Measurements from ENCODE around the gene CDADC1.

CDADC1 gene

DNA sequence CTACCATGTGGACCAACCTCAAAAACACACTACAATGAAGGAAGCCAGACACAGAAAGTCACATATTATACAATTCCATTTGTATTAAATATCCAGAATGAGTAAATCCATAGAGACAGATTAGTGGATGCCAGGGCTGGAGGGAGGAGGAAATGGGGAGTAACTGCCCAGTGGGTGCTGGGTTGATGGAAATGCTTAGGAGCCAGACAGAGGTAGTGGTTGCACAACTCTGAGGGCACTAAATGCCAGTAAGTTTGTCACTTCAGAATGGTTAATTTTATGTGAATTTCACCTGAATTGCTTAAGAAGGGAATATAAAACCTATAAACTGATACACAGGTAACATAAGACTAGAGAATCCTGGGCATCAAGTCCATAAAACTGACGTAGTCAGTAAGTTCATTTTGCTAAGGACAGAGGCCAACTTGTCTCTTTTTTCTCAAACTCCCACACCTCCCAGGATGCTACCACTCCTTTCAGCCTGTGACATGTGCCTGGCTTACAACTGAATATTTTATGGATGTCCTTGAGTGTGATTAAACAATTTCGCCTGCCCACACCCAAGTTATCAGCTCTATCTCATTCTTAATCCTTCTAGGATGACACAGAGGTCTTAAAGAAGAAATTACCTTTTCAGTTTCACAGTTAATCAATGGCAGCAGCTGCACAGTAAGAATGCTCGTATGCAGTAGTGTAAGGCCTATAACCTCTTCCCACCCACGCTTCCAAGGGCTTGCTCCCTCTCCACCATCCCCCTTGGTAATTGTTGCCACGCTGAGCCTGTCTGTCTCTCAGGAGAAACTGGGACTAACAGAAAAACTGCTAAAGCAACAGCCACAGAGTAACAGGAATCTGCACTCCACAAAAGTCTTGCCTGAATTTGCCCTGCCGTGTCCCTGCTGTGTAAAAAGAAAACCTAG, 33.5 kb upstream of the CDADC1 start:
- TF ChIP-seq, protein P1, sequence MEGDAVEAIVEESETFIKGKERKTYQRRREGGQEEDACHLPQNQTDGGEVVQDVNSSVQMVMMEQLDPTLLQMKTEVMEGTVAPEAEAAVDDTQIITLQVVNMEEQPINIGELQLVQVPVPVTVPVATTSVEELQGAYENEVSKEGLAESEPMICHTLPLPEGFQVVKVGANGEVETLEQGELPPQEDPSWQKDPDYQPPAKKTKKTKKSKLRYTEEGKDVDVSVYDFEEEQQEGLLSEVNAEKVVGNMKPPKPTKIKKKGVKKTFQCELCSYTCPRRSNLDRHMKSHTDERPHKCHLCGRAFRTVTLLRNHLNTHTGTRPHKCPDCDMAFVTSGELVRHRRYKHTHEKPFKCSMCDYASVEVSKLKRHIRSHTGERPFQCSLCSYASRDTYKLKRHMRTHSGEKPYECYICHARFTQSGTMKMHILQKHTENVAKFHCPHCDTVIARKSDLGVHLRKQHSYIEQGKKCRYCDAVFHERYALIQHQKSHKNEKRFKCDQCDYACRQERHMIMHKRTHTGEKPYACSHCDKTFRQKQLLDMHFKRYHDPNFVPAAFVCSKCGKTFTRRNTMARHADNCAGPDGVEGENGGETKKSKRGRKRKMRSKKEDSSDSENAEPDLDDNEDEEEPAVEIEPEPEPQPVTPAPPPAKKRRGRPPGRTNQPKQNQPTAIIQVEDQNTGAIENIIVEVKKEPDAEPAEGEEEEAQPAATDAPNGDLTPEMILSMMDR (IDR thresholded peaks at IDR 0.05; ENCODE audit: low read depth, low read length): no peak
- no peak overlapping the region for H3K4me3 ChIP-seq (ENCODE audit: low read depth, low read length)

DNA sequence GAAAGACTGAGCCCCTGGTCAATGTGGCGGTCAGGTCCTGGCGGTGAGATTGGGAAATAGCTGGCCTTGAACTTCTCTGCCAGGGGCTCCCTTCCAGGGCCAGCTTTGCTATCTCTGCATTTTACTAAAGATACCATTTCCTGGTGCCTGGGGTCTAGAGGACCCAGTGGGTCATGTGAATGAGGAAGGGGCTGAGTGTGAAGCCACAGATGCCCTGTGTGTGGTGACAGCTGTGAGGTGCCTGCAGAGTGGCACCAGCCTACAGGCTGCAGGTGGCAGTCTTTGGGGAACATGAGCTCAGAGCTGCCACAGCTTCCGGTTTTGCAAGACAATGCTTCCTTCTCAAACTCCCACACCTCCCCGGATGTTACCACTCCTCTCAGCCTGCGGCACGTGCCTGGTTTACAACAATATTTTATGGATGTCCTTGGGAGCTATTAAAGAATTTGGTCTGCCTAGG, 32.8 kb upstream of the CDADC1 start:
- TF ChIP-seq, protein P1 (IDR thresholded peaks at IDR 0.05; ENCODE audit: low read depth, low read length): no peak
- no peak overlapping the region for H3K4me3 ChIP-seq (ENCODE audit: low read depth, low read length)

DNA sequence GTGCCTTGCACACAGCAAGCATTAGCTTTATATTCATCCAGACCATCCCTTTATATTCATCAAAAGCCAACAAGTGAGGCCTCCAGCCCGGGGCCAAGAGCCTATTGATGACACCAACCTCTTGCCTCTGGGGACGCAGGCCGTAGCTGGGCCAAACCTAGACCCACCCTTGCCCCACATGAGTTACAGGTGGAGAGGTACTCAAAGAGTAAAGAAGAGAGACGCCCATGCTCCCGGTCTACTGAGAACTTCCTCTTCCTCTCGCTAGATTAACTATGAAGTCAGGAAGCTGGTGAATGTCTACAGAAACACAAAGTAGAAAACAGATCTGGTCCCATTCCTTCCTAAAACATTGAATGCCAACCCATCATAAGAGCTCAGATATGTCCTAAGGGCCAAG, 31.4 kb upstream of the CDADC1 start:
- H3K4me3 ChIP-seq (ENCODE audit: low read depth, low read length): no peak overlapping the region
- TF ChIP-seq, protein P1 (IDR thresholded peaks at IDR 0.05; ENCODE audit: low read depth, low read length): no peak

DNA sequence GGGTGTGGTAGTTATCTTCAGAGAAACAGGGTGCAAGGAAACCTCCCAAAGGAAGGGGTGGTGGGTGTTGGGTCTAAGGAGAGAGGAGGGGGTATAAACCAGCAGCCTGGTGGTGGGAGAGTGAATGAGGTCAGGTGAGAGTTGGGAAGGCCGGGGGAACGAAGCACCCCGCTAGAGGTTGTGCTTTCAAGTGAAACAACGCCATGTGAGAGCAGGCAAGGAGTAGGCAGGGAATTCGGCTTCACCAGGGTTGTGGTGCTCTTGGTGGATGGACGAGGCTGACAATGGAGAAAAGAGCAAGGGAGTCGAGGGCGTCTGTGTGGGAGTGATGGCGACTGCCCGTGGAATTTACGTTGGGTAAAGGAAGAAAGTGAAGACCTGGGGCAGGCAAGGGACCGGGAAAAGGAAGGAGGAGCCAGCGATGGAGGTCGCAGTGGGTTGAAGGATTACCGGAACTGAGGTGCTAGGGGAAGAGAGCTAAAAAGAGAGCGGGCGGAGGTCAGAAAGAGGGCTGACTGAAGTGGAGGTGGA, 29.7 kb upstream of the CDADC1 start:
- TF ChIP-seq, protein P1 (IDR thresholded peaks at IDR 0.05; ENCODE audit: low read depth, low read length): no peak
- H3K4me3 ChIP-seq (ENCODE audit: low read depth, low read length): no peak overlapping the region

DNA sequence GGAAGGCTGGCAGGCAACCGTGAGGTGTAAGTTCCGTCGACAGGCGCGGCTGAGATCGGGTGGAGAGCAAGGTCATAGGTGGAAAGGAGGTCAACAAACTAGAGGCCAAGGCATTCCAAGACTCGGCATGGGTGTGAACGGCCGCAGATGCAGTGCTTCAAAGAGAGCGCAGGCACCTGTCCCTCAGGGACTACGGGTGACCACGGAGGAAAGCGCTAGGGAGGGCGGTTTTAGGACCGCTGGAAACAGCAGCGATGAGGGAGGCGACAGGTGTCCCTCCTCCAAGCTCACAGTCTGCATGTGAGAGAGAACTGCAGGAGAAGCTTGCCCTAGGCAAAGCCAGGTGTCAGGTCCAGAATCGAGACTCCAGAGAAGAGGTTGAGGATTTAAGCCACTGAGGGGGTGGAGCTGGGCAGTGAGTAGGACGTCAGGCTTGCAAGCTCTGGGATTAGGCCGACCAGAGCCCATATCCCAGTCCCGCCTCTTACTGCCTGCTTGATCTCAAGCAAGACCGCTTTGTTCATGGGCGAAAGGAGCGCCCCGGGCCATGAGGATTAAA, 29.2 kb upstream of the CDADC1 start:
- H3K4me3 ChIP-seq (ENCODE audit: low read depth, low read length): no peak overlapping the region
- TF ChIP-seq, protein P1 (IDR thresholded peaks at IDR 0.05; ENCODE audit: low read depth, low read length): no peak

DNA sequence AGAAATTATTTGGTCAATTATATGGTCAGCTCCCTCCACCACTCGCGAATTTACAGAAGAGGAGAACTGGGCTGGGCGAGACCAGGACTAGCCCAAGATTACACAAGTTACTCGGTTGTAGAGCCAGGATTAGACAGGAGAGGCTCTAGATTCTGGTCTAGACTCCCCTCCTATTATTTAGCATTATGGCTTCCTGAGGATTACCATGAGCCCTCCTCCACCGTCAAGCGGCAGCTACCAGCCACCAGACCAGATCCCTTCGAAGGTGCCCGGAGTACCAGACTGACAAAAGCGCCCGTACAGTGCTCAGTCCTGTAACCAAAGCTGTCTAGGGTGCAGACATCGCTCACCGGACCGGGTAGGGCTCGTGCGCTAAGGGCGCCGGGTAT, 28.1 kb upstream of the CDADC1 start:
- H3K4me3 ChIP-seq (ENCODE audit: low read depth, low read length): no peak overlapping the region
- TF ChIP-seq, protein P1 (IDR thresholded peaks at IDR 0.05; ENCODE audit: low read depth, low read length): no peak

All from WI38 (cell line).